Smooth muscle cell (in vitro differentiated cells): Measurements from ENCODE around the gene SGCA. TPM values are rescaled to one million over a fixed set of nuclear protein-coding genes. Genes with fewer than 3 reads are reported as not detected.

Experiments used
- DNase-seq: peaks from one replicate; lab custom pipeline; 2025; ENCODE audit not compliant: unreplicated experiment; lab: John Stamatoyannopoulos, UW
- H2AFZ ChIP-seq: fragments of 200-600 bp; sonication (generic); 2 replicates; pipeline ENCODE4 v1.6.0; 2016; ENCODE audit warnings: antibody characterized with exemption, low read depth, mild to moderate bottlenecking
- H3F3A ChIP-seq: fragments of 200-600 bp; sonication (generic); 2 replicates; pipeline ENCODE4 v1.6.0; 2017; ENCODE audit warnings: antibody characterized with exemption, low read depth
- H3K27ac ChIP-seq: fragments of 200-600 bp; sonication (generic); 2 replicates; pipeline ENCODE4 v1.5.1; 2016; ENCODE audit warnings: low read depth, mild to moderate bottlenecking
- H3K27me3 ChIP-seq: fragments of 200-600 bp; sonication (generic); 2 replicates; pipeline ENCODE4 v1.6.1; 2016; ENCODE audit warnings: low read depth, mild to moderate bottlenecking
- H3K36me3 ChIP-seq: fragments of 200-600 bp; sonication (generic); 2 replicates; pipeline ENCODE4 v1.5.1; 2016; ENCODE audit warnings: low read depth
- H3K4me1 ChIP-seq: fragments of 200-600 bp; sonication (generic); 2 replicates; pipeline ENCODE4 v1.5.1; 2016; ENCODE audit warnings: low read depth
- H3K4me2 ChIP-seq: fragments of 200-600 bp; sonication (generic); 2 replicates; pipeline ENCODE4 v1.6.0; 2016; ENCODE audit warnings: mild to moderate bottlenecking
- H3K4me3 ChIP-seq: fragments of 200-600 bp; sonication (generic); 2 replicates; pipeline ENCODE4 v1.5.1; 2016; ENCODE audit warnings: mild to moderate bottlenecking
- H3K79me2 ChIP-seq: fragments of 200-600 bp; sonication (generic); 2 replicates; pipeline ENCODE4 v1.6.0; 2016; ENCODE audit warnings: low read depth, mild to moderate bottlenecking
- H3K9ac ChIP-seq: fragments of 200-600 bp; sonication (generic); 2 replicates; pipeline ENCODE4 v1.6.0; 2016; ENCODE audit warnings: low read depth
- H3K9me3 ChIP-seq: fragments of 200-600 bp; sonication (generic); replicated peaks from 2 replicates; pipeline ENCODE4 v1.5.1; 2016; ENCODE audit warnings: low read depth
- H4K20me1 ChIP-seq: fragments of 200-600 bp; sonication (generic); 2 replicates; pipeline ENCODE4 v1.6.0; 2016; ENCODE audit warnings: low read depth
- WGBS: methylation state at CpG from one replicate; pipeline ENCODE4 v1.1.7; 2016; ENCODE audit warnings: low lambda C conversion rate; 5-methylcytosine and 5-hydroxymethylcytosine counted together
- polyA plus RNA-seq: library from polyadenylated mRNA; unstranded; fragments of >200 nt; fragmentation: Nextera tagmentation; extraction: Ambion mirVana; gene quantifications from 2 replicates; pipeline ENCODE4 v1.2.1, GENCODE V29; 2016
- total RNA-seq: library from RNA; depleted of rRNA; stranded (reverse); fragments of >200 nt; gene quantifications from 2 replicates; pipeline ENCODE4 v1.2.3, GENCODE V29; 2014
- TF ChIP-seq, protein P1 (sequence below): fragments of 200-600 bp; sonication (generic); IDR thresholded peaks from 2 replicates; pipeline ENCODE4 v1.5.1; 2017; ENCODE audit warnings: borderline replicate concordance, mild to moderate bottlenecking, antibody characterized with exemption; ENCODE audit not compliant: insufficient read depth, poor library complexity, severe bottlenecking

SGCA gene
- total and polyA plus RNA-seq, 2 experiments from 2014 or later, result 2.1 TPM; not detected in 1

DNA sequence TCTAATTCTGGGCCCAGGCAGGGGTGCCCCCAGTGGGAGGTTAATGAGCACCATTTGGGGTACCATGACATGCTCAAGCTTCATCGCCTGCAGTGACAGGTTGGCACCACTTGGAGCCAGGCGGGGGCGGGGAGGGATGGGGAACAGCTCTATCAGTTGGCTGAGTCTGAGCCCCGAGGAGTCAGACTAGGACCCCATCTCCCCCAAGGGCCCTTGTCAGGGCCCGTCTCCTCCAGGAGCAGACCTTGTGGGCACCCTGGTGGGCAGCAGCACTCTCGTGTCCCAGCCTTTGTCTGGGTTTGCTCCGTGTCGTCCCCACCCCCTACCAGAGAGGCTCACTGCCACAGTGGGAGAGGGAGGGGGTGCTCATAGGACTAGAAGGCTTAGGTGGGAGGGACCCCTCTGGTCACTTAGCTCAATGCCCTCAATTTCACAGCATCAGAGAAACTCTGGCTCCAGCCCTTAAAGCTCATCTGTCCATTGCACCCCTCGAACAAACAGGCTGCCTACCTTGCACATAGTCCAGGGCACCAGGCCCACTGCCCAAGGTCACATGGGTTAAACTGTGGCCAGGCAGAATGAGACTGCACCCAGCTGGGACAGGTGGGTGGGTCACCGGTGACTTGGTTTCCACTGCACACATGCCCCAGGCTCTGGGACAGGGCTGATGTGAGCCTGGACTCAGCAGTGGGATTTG, 19.4 kb upstream of the SGCA start:
- Histone ChIP-seq H3K27me3 (no peaks in the 10 kb centered on the region), H3K9ac (no peak overlapping the region), H3K27ac (no peak overlapping the region), H3K4me3 (no peak overlapping the region), H3K36me3 (no peaks in the 10 kb centered on the region), H2AFZ (no peak overlapping the region), H3K4me1 (peaks cover 23% of the 10 kb centered on the region), H3K79me2 (peaks cover 72% of the 10 kb centered on the region), H3K9me3 (no peaks in the 10 kb centered on the region), H3K4me2 (peak overlapping the region; percentile 98), H4K20me1 (peaks cover 85% of the 10 kb centered on the region), H3F3A (no peaks in the 10 kb centered on the region)
- WGBS, result 96% methylated on average over 7 of the region's 10 CpGs
- TF ChIP-seq, protein P1, sequence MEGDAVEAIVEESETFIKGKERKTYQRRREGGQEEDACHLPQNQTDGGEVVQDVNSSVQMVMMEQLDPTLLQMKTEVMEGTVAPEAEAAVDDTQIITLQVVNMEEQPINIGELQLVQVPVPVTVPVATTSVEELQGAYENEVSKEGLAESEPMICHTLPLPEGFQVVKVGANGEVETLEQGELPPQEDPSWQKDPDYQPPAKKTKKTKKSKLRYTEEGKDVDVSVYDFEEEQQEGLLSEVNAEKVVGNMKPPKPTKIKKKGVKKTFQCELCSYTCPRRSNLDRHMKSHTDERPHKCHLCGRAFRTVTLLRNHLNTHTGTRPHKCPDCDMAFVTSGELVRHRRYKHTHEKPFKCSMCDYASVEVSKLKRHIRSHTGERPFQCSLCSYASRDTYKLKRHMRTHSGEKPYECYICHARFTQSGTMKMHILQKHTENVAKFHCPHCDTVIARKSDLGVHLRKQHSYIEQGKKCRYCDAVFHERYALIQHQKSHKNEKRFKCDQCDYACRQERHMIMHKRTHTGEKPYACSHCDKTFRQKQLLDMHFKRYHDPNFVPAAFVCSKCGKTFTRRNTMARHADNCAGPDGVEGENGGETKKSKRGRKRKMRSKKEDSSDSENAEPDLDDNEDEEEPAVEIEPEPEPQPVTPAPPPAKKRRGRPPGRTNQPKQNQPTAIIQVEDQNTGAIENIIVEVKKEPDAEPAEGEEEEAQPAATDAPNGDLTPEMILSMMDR, result no peak
- DNase-seq, result no peak

DNA sequence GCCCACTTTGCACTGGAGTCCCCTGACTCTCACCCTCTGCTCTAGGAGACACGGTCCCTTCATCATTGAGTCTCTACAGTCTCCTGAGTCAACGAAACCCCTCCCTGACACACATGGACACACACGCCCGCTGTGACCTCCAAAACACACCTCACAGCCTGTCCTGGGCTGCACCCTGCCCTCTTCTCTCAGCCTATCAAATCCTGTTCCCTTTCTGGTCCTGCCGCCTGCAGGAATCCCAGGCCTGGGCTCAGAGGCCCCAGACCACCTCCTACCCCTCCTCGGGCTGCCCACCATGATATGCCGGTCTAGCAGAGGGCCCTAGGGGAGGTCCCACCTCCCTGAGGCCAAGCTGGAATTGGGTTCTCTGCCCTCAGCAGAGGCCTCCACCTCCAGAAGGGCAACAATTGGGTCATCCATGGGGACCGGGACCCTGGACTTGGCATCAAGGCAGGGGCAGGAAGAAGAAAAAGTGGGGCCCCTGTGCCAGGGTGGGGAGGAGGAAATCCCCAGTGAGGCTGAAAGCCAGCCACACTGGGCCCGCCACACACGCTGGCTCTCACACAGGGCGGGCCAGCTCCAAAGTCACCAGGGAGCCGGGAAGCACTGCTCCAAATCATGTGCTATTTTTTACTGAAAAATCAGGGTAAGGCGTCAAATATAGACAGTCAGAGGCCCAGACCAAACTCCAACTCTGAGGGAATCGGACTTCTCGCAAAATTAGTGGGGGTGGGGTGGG, 18.7 kb upstream of the SGCA start:
- Histone ChIP-seq H3K4me2 (peak overlapping the region; percentile 98), H3F3A (peaks cover under 1% of the 10 kb centered on the region), H3K27me3 (no peaks in the 10 kb centered on the region), H3K79me2 (peaks cover 72% of the 10 kb centered on the region), H3K36me3 (no peaks in the 10 kb centered on the region), H3K27ac (peak overlapping the region; percentile 23), H4K20me1 (peaks cover 78% of the 10 kb centered on the region), H2AFZ (no peak overlapping the region), H3K9ac (peak overlapping the region; percentile 78), H3K4me1 (peaks cover 23% of the 10 kb centered on the region), H3K9me3 (no peaks in the 10 kb centered on the region), H3K4me3 (peak overlapping the region; percentile 99)
- TF ChIP-seq, protein P1, result no peak
- DNase-seq, result no peak
- 81% methylated on average over 15 of the region's 15 CpGs for WGBS

DNA sequence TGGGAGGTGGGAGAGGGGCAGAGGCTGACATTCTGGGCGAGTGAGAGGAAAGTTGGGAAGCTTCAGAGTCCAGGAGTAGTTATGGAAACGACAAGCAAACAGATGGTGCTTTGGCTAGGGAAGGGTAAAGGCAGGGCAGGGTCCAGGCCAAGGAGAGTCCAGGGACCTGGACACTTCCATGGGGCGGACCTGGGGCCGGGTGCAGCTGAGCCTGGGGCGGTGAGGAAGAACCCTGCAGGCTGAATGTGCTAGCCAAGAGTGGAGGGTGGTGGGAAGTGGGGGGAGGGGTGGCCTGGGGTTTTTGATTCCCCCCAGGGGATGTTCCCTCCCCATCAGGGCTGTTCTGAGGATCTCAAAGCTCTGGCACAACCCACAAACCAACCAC, 18.0 kb upstream of the SGCA start:
- H3K4me2 ChIP-seq, result peak overlapping the region; percentile 98
- no peaks in the 10 kb centered on the region for H3K36me3 ChIP-seq
- H3K27me3 ChIP-seq, result no peaks in the 10 kb centered on the region
- TF ChIP-seq, protein P1, result no peak
- H3K27ac ChIP-seq, result peak overlapping the region; percentile 23
- H3K9ac ChIP-seq, result peak overlapping the region; percentile 78
- H3K9me3 ChIP-seq, result no peaks in the 10 kb centered on the region
- DNase-seq, result no peak
- no peak overlapping the region for H2AFZ ChIP-seq
- H3K4me3 ChIP-seq, result peak overlapping the region; percentile 99
- 37% methylated on average over 4 of the region's 5 CpGs for WGBS
- H4K20me1 ChIP-seq, result peaks cover 71% of the 10 kb centered on the region
- peaks cover 4% of the 10 kb centered on the region for H3F3A ChIP-seq
- peaks cover 68% of the 10 kb centered on the region for H3K79me2 ChIP-seq
- peaks cover 30% of the 10 kb centered on the region for H3K4me1 ChIP-seq
